Motor neuron (in vitro differentiated cells): Measurements from ENCODE around the gene PAF1. TPM values are rescaled to one million over a fixed set of nuclear protein-coding genes. Genes with fewer than 3 reads are reported as not detected.
A peak's percentile ranks its signal among the peaks of the same experiment; 100 is the strongest.

Experiments used
- ATAC-seq, 8 experiments: fragments of 200-7000 bp; cut with Tn5 transposase; replicated peaks in 6 of 8; 2 replicates each; pipeline ENCODE4 v1.8.0; 2021; ENCODE audit warnings: mild to moderate bottlenecking in 8 of 8, moderate library complexity in 8 of 8
- H3K27ac ChIP-seq, 2 donors: fragments of 250-450 bp; sonication (Bioruptor Pico); 2 replicates each; pipeline ENCODE4 v1.9.0; 2021; ENCODE audit warnings: antibody characterized with exemption in 2 of 2, mild to moderate bottlenecking in 2 of 2, moderate library complexity in 1 of 2
- H3K4me1 ChIP-seq, 2 donors: fragments of 250-450 bp; sonication (Bioruptor Pico); replicated peaks in 1 of 2; 2 replicates each; pipeline ENCODE4 v1.6.1; 2021; ENCODE audit warnings: antibody characterized with exemption in 2 of 2, mild to moderate bottlenecking in 2 of 2, moderate library complexity in 1 of 2
- H3K4me3 ChIP-seq, 5 donors: fragments of 250-450 bp; sonication (Bioruptor Pico); 2 replicates each; pipeline ENCODE4 v1.9.0; 2021; ENCODE audit warnings: antibody characterized with exemption in 5 of 5, mild to moderate bottlenecking in 5 of 5, moderate library complexity in 4 of 5
- WGBS, 10 experiments: fragments of 450-650 bp; shearing (Covaris generic); methylation state at CpG; one replicate each; pipeline ENCODE4 v1.0.0; 2022; 5-methylcytosine and 5-hydroxymethylcytosine counted together
- in situ Hi-C, 9 experiments: fragments of 400-800 bp; cut with MboI; loops; one replicate each; pipeline ENCODE4 v1.15.0; 2021; ENCODE audit warnings: low sequenced_read_pairs in 9 of 9, low pct_unique_long_range_greater_than_20kb in 2 of 9; ENCODE audit not compliant: unreplicated experiment in 9 of 9
- total RNA-seq, 8 experiments: library from RNA; unstranded; fragments of 300-600 nt; gene quantifications; 2 replicates each; pipeline versions ENCODE4 v1.2.3 to v1.2.4, GENCODE V29; 2022

The PAF1 gene
- total RNA-seq, 8 experiments from 2014 or later, result 23.7 to 59.7 (median 37.0) TPM

DNA sequence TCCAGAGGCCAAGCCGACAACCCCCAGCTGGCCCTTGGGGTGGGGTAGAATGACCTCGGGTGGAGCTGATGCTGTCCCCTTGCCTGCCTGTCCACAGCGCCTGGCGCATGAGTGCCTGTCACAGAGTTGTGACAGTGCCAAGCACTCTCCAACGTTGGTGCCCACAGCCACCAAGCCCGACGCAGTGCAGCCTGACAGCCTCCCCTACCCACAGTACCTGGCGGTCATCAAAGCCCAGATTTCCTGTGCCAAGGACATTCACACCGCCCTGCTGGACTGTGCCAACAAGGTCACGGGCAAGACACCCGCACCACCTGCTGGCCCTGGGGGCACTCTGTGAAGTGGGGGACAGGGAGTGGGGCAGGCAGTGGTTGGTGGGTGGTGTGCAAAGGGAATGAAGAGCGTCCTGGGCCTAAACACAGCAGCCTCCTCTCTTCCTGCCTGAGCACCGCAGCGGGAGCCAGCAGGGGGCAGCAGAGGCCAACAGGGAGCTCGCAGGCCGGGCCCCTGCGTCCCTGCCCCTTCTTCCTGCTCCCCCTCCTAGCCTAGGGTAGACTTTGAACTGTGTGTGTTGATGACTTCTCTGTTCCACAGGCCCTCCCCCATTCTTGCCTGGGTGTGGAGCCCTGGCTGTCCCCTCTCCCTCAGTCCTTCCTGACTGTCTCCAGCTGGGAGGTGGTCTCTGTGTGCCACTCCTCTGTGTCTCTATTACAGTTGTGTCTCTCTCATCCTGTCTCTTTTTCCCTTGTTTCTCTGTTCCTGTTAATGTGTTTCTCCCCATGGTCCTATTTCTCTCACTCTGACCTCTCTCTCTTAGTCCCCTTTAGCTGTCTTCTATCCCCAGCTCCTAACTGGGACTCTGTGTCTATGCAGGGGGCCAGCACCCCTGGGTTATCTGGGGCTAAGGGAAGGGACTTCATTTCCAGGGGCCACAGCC lies 6.7 kb upstream of the PAF1 start:
- peak overlapping the region in 1 of 5 donors; percentile 4 for H3K4me3 ChIP-seq
- ATAC-seq, result peak; percentile 47 to 82 (median 58)
- in situ Hi-C loops, result no loop called here
- 50 to 67% methylated on average over 2 to 3 of the region's 17 CpGs; no CpG with 5 or more reads in 8 of the 10 experiments for WGBS, 10 experiments
- no peak overlapping the region for H3K27ac ChIP-seq
- H3K4me1 ChIP-seq, result peaks cover 3 to 5% of the 10 kb centered on the region in 2 donors

DNA sequence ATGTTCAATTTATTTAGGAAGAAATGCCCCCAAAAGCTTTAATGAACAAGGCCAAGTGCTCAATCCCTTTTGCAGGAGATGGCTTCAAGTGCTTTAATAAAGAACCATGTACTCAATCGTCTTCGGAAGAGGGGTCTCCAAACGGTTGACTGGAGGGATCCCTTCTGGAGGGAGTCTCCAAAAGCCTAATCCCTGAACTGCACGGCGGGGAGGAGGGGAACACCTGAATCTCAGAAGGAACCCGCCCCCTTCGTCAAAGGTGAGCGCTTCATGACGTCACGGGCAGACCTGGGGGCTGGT lies 505 bp downstream of the PAF1 start:
- in situ Hi-C loops, result no loop called here
- WGBS, 10 experiments, result 0 to 4% (median 2%) methylated on average over 2 to 10 of the region's 10 CpGs; no CpG with 5 or more reads in 3 of the 10 experiments
- H3K4me3 ChIP-seq, result peak overlapping the region; percentile 62 to 86 (median 68)
- ATAC-seq, result no peak
- H3K27ac ChIP-seq, result peak overlapping the region; percentile 98 to 99
- H3K4me1 ChIP-seq, result peaks cover 5 to 13% of the 10 kb centered on the region in 2 donors

DNA sequence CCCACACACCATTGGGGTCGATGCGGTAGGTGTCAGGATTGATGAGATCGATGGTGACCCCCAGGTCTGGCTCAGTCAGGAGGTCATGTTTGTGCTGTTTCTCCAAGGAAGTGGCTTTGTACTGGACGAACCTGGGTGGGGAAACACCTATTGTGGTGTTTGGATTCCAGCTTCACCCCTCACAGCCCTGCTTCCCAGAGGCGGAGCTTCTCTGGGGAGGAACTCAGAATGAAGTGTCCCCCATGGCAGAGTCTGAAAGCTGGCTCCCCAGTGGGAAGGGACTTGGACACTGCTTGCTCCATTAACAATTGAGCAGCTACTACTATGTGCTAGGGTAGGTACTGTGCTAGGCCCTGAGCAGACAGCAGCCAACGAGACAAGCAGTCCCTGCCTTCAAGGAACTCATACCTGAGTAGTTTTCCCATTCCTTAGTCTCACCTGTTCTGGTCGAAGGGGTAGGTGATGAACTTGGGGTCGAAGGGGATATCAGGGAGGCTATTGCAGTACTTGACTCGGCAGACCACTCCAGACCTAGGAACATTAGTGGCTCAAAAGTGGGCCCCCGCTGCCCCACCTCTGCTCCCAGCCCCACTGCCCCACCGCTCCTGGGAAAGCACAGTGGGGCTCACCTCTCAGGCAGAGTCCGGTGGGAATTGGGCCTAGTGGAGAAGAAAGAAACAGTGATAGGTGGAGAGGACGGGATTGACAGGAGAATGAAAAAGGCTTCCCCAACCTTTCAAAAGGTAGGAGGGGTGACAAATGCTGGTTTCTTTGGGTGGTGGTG lies 1.1 kb downstream of the PAF1 start:
- no peak for ATAC-seq
- Histone ChIP-seq H3K4me3 (peak overlapping the region; percentile 62 to 86 (median 68)), H3K4me1 (peaks cover 5 to 13% of the 10 kb centered on the region in 2 donors), H3K27ac (peak overlapping the region; percentile 98 to 99)
- in situ Hi-C loops, result no loop called here
- WGBS, 10 experiments, result 10 to 90% (median 80%) methylated on average over 1 to 4 of the region's 13 CpGs; no CpG with 5 or more reads in 3 of the 10 experiments

DNA sequence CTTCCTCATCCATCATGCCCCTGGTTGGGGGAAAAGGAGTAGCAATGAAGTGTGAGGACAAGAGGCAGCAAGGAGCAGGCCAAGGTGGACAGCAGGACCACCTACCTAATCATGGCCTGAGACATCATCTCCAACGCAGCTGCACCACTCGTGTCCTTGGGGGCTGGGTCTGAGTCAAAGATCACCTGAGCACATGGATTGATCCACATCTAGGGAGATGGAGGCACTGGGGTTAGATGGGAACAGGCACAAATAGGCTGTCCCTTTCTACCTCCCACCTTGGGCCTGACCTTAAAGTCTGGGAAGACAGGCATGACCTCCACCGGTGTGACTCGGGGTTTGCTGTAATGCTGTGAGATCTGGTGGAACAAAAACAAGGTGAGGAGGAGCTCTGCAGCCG lies 2.2 kb downstream of the PAF1 start:
- 83 to 100% (median 95%) methylated on average over 1 to 5 of the region's 5 CpGs; no CpG with 5 or more reads in 6 of the 10 experiments for WGBS, 10 experiments
- H3K4me1 ChIP-seq, result peaks cover 5 to 13% of the 10 kb centered on the region in 2 donors
- in situ Hi-C loops, result no loop called here
- H3K27ac ChIP-seq, result no peak overlapping the region
- H3K4me3 ChIP-seq, result no peak overlapping the region
- no peak for ATAC-seq

DNA sequence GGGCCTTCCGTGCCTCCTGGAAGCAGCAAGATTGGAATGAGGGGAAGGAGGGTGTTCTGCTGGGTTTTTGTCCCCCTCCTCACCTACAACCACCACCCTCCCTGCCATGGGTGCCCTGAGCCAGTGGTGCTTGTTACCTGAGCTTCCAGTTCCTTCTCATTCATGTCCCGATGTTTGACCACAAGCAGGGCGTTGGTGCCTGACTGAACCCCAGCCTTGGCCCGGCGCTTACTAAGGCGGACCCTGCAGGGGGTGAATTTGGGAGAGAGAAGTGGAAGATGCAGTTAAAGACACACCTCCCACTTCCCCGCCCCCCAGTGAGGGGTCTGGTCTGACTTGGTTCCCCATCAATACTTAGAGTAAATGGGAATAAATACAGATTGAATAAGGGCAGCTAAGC lies 4.3 kb downstream of the PAF1 start:
- Histone ChIP-seq H3K27ac (no peak overlapping the region), H3K4me3 (no peak overlapping the region), H3K4me1 (peaks cover 5 to 6% of the 10 kb centered on the region in 2 donors)
- no peak for ATAC-seq
- WGBS, 10 experiments, result 80 to 100% (median 93%) methylated on average over 1 to 6 of the region's 7 CpGs; no CpG with 5 or more reads in 4 of the 10 experiments
- in situ Hi-C loops, result no loop called here

DNA sequence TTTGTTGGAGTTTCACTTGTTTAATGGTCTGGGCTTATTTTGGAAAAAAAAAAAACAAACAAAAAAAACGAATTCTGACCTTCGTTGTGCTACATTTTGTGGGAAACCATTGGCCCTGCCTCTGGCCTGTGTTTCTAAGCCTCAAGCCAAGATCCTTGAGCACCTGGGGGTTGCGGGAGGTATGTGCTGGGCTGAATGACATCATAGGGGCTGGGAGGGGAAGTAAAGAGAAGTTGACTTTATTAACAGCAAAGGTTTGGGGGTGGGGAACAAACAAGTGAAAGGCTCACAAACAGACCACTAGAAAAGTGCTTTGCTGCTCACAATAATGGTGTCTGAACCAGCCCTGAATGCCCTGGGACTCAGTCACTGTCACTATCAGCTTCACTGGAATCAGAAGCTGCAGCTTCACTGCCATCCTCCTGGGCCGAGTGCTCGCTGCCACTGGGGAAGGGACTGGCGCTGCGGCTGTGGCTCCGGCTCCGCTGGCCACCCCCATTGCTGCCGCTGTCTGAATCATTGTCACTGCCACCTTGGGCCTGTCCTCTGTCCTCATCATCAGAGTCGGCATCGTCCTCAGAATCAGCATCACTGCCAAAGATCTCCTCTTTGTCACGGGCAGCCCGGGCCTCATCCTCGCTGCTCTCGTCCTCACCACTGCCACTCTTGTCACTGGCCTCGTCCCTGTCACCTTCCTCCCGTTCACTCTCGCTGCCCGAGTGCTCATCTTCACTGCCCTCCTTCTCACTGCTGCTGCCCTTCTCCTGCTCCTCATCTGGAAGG lies 5.1 kb downstream of the PAF1 start:
- WGBS, 10 experiments, result 60 to 100% (median 96%) methylated on average over 1 to 6 of the region's 20 CpGs; no CpG with 5 or more reads in 1 of the 10 experiments
- peaks cover 5 to 6% of the 10 kb centered on the region in 2 donors for H3K4me1 ChIP-seq
- no peak overlapping the region for H3K4me3 ChIP-seq
- no peak overlapping the region for H3K27ac ChIP-seq
- in situ Hi-C loops, result no loop called here
- no peak for ATAC-seq

DNA sequence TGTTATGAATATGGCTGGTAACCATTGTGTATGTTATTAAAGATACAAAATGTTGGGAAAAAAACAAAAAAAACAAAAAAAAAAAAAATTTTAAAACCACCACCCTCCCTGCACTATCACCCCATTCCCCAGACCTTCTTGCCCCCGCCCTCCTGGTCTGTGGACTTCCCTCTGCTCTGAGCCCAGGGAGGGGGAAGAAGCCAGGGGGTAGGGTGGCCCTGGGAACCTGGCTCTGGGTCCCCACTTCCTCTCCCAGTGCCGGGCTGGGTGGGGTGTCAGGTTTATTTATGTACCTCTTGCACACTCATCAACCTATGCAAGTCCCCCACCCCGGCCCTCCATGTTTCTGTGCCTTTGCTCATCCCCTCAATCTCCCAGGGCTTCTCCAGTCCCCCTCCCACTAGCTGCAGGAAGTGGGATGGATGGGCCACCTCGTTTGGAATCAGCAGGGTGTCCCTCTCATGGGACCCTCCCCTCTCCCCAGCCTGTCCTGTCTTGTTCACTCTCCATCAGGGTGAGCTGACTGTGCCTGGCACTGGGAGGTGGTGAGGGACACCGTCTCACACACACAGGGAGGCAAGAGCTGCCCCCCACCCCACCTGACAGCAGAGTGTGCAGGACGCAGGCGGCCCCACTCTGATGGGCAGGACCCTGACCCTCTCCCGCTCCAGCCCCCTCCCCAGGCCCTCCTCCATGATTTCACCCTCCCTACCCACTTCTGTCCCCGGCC lies 5.9 kb downstream of the PAF1 start:
- peak in 6 of 8 experiments; percentile 7 to 30 (median 20) for ATAC-seq
- no peak overlapping the region for H3K4me3 ChIP-seq
- in situ Hi-C loops, result no loop called here
- H3K27ac ChIP-seq, result no peak overlapping the region
- 100% methylated on average over 1 of the region's 9 CpGs; no CpG with 5 or more reads in 9 of the 10 experiments for WGBS, 10 experiments
- H3K4me1 ChIP-seq, result peaks cover 4 to 5% of the 10 kb centered on the region in 2 donors

DNA sequence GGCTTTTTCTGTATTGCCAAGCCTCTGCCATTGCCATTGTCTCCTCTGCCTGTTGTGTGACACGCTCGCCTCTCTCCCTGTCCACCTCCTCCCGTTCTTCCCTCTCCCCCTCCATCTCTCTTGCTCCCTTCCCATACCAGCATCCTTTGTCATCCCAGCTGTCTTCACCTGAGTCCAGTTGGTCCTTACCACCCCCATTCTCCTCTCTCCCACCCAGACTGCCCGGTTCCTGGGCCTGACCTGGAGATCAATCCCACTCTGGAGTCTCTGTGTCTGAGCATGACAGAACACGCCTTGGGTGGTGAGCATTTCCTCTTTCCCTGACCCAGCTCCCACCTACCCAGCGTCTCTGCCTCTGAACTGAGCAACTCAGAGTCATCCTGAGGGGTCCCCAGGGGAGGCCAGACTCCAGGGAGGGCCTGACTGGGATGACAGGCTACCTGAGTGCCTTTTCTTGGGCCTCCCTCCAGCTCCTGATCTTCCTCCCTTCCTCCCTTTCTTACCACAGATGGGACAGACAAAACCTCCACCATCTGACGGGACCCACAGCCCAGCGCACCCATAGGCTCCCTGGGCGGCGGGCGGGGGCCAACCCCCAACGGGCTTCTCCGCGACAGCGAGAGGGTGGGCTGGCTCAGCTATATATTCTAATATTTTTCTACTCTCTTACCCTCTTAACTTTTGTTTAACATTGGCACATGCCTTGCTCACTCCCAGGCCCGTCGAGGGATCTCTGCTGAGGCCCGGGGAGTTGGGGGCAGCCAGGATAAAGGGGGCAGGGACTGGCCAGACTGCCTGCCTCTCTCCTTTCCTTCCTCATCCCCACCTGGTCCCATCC lies 7.7 kb downstream of the PAF1 start:
- ATAC-seq, result peak in 1 of 8 experiments; percentile 11
- in situ Hi-C loops, result no loop called here
- H3K4me1 ChIP-seq, result no peaks in the 10 kb centered on the region
- no peak overlapping the region for H3K4me3 ChIP-seq
- H3K27ac ChIP-seq, result no peak overlapping the region
- WGBS, 10 experiments, result 42 to 100% (median 92%) methylated on average over 1 to 4 of the region's 18 CpGs; no CpG with 5 or more reads in 2 of the 10 experiments

DNA sequence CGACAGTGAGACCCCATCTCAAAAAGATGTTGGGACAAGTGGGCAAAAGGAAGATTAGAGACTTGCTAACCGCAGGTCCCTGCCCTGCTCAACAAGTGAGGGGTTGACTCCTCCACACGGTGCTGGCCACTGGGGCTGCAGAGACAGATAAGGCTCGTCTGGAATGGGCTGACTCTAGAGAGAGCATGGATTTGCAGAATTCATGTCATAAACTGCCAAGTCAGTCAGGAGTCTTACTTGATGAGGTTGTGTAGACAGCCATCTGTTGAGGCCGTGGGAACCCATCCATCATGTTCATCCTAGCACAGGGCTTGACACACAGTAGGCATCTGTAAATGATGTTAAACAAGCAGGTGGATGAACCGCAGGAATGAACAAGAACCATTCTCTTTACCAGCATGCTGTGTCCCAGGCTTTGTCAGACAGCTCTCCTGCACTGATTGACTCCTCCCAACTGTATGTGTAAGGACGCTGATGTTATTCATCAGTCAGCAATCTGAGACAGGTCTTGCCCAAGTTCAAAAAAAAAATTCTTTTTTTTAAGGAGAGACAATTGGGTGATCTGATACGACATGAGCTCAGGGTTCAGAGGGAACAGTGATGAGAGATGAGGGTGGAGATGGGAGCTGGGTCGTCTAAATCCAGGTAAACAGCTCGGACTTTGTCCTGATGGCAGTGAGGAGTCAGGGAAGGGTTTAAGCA lies 8.8 kb downstream of the PAF1 start:
- 60 to 100% (median 91%) methylated on average over 1 to 5 of the region's 10 CpGs for whole genome bisulfite sequencing, 10 experiments
- Histone ChIP-seq H3K4me1 (no peaks in the 10 kb centered on the region), H3K4me3 (no peak overlapping the region), H3K27ac (no peak overlapping the region)
- in situ Hi-C loops, result no loop called here
- ATAC-seq, result peak in 2 of 8 experiments; percentile 36 to 42

DNA sequence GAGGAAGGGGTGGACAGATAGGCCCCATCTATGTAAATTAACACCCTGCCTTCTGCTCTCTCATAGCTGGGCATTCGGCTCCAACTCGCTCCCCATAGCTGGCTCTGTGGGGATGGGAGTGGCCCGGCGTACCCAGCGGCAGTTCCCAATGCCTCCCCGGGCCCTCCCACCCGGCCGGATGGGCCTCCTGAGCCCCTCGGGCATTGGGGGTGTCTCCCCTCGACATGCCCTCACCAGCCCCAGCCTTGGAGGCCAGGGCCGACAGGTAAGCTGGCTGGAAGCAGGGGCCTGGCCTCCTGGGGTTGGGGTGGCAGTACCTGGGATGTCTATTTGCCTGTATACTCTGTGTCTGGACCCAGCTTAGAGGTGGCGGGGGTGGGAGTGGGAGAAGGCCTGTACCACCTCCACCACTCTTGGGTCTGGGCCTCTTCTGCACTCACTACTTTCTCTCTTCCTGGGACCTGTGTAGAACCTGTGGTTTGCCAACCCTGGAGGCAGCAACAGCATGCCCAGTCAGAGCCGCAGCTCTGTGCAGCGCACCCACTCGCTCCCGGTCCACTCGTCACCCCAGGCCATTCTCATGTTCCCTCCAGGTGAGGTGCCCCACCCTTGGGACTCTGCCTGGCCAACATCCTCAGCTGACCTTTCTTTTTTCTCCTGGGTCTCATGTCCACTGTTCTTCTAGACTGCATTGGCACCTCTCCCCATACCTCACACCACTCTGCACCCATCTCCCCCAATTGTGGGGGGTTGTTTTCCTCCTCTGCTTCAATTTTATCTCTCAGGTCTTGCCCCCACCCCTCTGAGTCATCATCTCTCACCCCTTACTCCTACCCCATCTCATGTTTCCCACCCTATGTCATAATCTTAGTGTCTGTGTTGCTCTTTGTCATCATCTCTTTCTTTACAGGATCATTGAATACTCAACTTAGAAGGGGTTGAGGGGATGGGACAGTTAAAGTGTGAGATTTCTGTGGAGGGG lies 10.1 kb downstream of the PAF1 start:
- Histone ChIP-seq H3K4me1 (no peaks in the 10 kb centered on the region), H3K4me3 (no peak overlapping the region), H3K27ac (no peak overlapping the region)
- ATAC-seq, result peak in 1 of 8 experiments; percentile 11
- in situ Hi-C loops, result no loop called here
- WGBS, 10 experiments, result 92 to 100% (median 94%) methylated on average over 3 to 7 of the region's 17 CpGs; no CpG with 5 or more reads in 4 of the 10 experiments
